GM19395 (cell line): ENCODE results near the gene HOXC12.

ENCODE experiments used
- ATAC-seq: cut with Tn5 transposase; IDR thresholded peaks from one replicate; pipeline ENCODE4 v1.9.1; 2021; ENCODE audit warnings: mild to moderate bottlenecking, moderate library complexity; ENCODE audit not compliant: unreplicated experiment

Gene HOXC12

DNA sequence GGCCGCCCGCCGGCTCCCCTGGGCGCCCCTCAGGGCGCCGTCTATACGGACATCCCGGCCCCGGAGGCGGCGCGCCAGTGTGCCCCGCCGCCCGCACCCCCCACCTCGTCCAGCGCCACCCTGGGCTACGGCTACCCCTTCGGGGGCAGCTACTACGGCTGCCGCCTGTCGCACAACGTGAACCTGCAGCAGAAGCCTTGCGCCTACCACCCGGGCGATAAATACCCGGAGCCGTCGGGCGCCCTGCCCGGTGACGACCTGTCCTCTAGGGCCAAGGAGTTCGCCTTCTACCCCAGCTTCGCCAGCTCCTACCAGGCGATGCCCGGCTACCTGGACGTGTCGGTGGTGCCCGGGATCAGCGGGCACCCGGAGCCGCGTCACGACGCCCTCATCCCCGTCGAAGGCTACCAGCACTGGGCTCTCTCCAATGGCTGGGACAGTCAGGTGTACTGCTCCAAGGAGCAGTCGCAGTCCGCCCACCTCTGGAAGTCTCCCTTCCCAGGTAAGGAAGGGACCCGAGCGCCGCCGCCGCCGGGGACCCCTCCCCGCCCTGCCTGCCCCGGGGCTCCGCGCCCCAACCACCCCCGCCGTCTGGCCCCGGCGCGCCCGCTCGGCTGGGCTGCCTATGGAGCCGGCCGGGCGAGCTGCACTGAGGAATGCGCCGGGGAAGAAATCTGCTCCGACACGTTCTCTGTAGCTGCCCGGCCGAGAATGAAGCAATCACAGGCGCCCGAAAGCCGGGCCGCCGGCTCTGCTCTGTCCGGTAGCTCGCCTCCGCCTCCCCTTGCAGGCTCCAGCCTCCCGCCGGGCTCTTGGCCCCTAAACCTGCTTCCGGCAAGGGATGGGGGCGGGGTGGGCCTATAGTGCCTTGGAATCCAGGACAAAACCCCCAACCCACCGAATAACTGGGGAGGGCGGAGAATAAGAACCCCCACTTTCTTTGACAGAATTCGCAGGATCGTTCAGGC is 15.3 kb upstream of the HOXC12 start:
- no peak for ATAC-seq

DNA sequence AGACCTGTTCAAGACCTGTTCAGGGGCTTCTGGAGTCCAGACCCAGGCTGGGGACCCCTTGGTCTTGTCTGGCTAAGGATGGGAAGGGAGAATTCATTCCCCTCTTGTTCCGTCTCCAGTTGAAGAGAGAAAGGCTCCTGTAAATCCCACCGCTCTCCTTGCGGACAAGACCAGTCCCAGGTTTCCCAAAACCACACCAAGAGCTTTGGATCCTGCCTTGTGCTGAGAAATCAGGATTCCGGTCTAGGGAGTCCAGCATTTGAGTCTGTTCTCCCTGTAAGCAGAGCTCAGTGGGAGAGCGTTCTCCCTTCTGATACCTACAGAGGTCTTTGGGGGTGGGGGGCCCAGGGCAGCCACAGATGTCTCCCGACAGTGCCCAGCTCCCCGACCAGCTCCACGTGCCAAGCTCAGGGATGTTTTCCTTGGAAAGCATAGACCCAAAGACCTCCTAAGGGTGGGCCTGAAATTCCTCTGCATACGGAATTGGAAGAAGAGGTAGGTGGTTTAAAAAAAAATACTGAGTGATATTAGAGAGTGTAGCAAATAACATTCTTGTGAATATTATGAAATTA is 14.2 kb upstream of the HOXC12 start:
- ATAC-seq: no peak

DNA sequence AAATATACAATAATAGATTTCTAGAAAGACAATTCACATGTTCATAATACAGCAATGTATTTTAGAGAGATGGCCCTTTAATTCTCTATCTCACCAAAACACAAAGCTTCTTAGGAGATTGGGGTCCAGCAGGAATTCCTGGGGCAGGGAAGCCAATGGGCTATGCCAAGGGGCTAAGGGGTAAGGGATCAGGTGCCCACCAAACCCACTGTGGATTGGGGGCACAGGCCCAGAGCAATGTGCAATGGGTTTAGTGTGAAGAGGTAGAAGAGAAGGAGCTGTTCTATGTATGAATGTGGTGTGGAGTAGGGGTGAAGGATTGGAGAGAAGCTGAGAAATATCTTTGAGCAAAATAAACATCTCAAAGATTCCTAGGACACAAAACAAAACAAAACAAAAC is 13.5 kb upstream of the HOXC12 start:
- no peak for ATAC-seq

DNA sequence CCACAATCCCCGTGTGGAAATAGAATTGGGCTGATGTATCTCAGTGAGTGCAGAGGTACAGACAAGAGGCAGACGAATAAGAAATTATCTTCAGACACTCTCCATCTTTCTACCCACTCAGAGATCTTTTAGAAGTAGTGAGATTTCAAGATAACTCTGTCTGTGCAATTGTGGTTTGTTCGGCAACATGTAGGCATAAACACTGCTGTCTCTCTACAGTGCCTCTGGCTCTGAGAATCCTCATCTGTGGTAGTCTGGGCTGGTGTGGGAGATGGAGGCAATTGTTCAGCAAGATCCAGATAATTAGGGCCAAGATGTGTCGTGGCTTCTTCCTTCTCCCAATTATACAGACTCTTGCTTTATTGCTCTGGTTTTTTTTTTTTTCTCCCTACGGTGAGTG is 13.0 kb upstream of the HOXC12 start:
- no peak for ATAC-seq

DNA sequence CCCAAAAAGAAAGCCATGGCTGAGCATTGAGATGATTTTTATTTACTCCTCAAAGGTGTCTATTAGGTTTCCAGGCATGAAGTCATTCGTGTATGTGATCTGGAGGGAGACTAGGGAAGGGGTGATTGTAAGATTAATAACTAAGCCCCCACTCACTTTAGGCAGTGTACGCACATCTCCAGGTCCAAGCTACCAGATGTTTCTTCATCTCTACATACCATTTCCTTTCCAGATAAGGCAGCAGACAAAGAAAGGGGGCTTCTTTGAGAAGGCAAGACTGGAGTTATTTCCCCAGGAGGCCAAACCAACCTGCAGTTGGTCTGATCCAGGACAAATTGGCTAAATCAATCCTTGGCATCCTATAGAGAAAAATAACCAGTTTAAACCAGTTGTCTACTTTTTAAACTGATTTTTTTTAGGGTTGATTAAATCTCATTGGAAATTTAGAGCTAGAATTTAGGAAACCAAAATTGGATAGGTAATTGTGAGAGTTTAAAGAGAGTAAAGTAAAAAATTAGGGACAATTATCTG is 12.2 kb upstream of the HOXC12 start:
- ATAC-seq: no peak

DNA sequence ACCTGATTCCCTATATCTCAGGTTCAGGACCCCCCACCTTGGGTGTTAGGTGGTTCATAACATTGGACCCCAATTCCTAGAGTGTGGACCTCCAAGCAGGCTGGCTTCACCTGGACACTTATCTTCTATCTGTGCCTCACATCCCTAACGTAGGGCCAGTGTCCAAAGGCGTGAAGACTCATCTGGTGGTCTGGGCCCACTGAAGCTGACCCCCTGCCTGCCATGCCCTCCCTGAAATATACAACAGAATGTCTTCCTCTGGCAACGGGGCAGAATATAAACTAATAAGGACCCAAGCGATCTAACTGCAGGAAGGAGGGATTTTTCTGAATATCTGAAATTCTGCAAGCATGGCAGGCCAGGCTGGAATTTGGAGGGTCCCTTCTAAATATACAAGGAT is 10.5 kb upstream of the HOXC12 start:
- no peak for ATAC-seq

DNA sequence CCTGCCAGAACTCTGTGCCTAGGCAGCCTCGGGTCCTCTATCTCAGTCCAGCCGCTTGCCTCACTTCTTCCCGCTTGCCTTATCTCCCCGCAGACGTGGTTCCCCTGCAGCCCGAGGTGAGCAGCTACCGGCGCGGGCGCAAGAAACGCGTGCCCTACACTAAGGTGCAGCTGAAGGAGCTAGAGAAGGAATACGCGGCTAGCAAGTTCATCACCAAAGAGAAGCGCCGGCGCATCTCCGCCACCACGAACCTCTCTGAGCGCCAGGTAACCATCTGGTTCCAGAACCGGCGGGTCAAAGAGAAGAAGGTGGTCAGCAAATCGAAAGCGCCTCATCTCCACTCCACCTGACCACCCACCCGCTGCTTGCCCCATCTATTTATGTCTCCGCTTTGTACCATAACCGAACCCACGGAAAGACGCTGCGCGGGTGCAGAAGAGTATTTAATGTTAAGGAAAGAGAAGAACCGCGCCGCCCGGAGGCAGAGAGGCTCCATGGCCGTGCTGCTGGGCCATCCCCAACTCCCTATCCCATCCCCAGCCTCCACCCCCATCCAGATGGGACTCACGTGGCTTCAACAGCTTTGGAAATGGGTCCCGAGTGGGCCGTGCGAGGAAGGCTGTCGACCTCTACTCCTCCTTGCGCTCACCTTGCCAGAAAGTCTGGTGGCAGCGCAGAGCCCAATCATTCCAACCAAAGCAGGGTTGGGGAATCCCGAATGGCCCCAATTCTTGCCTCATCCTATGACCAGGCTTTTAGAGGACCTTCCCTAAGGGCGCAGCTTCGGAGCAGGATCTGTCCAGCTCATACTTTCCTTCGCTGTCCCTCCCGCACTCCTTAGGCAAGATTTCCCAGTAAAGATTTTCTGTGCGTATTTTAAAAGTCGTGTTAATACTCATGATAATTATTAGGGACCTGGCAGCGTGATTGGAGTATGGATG is 9.5 kb upstream of the HOXC12 start:
- ATAC-seq: no peak

DNA sequence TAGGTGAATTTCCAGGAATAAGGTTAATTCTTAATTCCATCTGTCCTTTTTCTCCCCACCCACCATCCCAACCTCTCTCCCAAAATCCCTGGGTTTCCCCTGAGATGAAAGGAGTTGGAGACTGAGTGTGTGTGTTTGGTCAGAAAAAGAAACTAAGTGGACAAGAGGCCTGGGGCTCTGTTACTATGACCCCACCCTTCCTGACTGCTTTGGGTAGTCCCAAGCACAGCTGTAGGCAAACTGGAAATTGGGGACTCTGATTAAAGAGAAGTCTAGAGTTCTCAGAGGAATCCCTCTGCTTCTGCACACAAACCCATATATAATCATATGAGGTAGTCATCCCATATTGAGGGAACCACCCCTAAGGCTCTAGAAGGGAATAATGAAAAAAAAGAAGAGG is 7.0 kb upstream of the HOXC12 start:
- no peak for ATAC-seq

DNA sequence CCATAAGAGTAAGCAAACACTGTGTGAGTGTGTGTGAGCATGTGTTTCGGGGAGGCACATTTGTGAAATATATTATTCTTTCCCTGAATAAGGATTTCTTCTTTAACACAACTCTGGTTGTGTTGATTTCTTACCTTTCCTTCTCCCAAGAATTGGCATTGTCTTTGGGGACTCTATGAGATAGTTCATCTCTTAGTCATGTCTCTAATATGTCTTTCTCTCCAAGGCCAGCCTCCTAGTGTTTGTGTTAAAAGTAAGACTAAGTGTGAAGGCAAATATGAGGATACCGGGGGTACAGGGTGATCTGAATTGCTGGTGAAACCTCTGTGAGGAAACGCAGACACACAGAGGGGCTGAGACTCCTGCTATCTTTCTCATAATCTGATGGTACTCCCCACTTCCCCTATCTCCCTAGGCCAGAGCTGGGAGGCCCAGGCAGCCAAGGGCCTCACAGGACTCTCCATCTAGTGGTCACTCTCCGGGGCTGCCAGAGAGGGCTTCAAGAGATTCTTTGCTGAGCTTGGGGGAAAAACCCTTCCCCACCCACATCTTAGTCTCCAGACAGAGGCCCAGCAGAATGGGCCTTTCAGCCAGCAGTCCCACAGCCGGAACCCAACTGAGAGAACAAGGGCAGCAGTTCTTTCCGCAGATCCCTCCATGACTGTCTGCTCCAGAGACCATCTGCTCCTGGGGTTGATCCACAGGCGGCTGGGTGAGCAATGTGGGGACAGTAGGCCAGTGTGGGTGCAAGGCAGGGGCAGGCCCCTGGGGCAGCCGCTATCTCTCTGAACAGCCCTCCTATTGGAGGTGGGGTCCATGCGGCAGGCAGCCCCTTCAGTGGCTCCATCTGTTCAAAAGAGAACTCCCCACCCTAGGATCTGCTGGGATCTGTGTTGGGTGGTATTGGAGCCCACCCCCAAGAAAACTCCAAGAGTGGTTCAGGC is 5.8 kb upstream of the HOXC12 start:
- ATAC-seq: no peak

DNA sequence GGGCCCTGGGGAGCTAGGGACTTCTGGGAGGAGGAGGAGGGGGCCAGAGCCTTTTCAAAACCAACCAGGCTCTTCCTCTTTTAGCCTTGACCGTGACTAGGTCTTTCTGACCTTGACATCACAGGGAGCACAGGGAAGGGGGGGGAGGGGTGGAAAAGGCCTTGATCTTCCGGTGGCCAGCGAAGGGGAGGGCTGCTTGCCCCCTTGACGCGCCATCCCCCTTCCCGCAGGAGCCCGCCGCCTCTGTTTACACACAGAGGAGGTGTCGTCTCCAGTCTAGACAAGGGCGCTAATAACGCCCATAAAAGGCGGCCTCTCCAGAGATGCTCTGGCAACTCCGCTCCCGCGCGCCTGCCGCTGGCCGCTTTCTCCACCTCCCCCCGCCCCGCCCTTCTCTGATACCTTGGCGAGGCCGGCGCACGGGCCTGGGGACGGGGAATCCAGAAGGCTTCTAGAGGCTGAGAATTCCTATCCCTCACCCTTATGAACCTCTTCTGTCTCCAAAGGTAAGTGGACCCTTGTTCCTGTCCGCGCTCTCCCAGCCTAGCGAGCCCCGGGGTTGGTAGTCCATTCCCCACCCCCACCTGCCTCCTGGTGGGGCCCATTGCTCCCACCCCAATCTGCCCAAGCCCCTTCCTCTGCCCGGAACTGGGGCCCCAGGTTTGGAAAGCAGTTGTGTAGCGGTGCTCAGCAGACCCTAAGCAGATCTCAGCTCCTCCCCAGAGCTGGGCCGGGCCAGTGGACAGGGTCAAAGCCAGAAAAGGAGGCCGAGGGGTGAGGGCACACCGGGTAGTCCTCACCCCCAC is 4.9 kb upstream of the HOXC12 start:
- ATAC-seq: no peak

DNA sequence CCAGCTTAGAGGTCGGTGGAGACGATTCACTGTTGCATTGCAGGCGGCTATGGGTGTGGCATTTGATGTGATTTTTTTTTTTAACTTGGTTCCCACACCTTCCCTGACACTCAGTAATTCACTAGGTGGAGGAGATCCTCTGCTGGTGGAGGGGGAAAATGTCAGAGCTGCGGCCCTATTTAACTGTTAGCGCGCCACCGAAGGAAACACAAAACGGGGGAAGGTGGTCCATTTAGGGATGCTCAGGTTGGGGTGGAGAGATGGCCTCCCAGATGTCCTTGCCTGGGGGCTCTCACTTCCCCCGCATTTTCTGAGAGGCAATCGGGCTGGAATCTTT is 4.3 kb upstream of the HOXC12 start:
- ATAC-seq: no peak

DNA sequence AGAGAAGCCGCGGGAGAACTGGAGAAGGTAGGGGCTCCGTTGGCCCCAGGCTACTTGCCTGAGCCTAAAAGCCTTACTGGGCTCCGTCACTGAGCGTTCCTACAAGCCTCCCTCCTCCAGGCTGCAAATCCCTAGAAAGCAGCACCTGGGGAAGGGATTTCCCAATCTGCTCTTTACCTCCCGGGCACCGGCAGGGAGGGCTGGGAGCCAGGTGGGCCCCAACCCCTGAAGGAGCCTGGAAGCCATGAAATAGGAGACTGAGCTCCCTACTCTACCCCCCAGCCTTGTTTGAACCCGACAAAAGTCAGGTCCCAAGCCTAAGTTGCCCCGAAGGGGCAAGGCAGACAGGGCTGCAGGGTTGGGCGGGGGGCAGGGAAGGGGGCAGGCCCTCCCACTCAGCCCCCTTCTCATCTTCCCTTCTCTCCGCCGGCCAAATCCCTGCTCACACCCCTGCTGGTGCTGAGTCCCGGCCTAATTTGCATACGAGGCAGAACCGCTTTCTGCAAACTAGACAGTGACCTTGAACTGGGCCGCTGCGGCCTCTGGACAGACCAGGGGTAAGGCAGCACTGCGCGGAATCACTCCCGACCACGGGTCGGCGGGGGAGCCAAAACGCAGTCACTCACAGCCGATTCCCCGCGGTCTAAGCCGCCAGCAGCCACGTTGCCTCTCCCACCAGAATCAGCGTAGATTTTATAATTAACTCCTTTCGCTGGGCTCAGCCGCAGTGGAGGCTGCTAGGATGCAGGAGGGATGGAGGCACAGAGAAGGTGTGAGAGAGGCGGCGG is 3.7 kb upstream of the HOXC12 start:
- ATAC-seq: no peak

DNA sequence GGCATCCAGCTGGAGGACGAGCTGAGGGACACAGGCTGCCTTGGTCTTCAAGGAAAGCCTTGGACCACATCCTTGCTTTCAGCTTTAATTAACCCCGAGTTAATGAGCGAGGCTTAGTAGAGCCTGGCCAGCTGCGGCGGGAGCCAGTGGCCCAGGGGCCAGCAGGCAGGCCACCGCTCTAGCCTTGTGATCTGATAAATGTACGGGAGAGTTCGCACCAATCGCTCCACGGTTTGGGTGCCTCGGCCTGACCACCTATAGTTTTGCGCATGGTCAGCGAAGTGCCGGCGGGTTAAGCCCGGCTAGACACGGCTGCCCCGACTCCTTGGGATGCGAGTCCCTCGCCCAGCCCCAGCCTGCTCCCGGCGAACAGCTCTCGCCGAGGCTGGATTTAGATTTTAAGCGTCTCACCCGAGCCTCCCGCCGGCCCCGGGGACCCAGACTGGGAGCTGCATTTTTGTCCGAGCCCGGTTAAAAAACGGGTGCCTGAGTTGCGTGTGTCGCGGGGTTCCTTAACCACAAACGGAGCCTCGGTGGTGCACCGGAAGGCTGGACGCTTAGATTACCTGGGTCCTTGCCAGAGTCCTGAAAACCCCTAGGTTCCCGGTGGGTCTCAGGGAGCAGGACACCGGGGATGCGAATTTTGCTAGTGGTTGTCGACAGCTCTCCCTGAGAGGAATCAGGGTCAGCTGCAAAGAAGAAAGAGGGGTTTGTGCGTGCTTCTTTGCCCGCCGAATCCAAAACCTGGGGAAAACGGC is 2.9 kb upstream of the HOXC12 start:
- no peak for ATAC-seq

DNA sequence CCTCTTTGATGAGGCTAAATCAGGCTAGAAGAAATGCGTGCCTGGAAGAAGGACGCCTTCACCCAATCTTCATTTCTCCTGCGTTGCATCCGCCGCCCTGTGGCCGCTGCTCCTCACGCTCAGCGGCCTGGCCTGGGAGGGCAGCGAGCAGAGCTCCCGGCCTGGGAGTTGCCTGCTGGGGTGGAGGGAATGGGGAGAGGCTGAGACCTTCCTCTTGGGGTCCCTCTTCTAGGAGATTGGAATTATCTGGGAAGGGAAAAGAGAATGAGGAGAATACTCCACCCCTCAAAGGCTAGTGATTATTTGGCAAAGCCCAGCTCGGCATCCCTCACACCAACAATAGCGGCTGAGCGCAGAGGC is 2.4 kb upstream of the HOXC12 start:
- ATAC-seq: no peak

DNA sequence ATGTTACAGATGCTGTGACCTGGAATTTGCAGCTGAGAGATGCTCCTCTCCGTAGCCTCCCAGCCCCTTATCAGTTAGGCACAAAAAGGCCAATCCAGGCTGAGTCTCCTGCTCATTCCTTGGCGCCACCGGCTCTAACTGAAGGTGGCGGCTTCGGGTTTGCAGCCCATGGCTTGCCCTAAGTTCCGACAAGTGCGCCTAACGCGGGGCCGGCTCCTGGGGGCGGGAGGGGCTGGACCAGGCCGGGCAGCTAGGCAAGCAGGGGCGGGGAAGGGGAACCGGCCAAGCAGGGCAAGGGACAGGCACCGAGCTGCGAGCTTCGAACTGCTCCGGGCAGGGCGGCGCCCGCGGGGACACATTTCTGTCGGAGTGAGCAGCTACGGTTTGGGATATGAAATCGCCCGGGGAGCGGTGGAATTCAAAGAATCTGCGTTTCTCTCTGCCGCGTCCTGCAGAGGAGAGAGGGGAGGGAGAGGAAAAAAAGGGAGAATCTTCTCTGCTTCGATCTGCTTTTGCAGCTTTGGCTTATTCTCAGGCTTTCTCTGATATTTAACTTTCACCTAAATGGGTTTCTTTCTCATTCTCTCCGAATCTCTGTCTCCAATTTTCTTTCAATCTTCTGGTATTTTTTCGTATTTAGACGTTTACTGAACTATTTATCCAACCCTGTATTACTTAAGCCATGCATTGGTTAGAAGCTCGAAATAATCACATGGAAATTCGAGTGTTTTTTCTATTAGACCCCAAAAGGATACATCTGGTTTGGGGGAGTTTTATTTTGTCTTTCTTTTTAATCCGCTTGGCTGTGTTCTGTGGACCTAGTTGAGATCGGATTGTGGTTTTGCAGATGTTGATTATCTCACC is 1.6 kb upstream of the HOXC12 start:
- no peak for ATAC-seq

DNA sequence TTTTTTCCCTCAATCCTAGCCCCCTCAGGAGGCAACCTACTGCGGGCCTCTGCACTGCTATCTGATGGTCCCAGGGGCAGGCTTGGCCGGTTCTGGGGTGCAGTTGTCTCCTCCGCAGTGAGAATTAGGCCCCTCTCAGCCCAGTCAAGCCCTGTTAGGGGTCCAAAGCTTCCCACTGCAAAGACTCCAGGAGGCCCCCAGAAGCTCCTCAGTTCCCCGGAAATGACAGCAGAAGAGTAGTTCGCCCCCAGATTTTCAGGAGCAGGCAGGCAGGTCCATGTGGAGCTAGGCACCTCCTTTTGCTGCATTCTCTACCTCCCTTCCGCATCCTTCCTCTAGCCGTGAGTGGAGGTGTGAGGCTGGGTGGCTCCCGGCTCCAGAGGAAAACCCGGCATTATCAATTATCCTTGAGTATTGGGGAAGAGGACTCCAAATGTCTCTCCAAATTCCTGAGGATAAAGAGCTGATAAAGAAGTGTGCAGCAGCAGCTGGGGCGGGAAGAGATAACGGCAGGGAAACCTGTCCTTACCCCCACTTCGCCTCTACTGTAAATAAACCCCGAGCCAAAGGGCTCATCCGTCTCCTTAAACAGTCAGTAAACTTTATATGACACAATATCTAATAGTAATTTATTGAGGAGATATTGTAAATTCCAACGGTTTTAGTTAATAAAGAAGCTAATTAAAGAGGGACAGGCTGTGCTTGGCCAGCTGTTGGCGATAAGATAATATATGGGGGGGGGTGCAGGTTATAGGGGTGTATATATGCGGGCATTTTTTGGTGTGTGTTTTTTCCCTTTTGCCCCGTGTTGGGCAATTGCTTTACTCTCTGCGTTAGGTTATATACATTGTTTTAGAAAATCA is 641 bp upstream of the HOXC12 start:
- no peak for ATAC-seq
